ENCODE data around the gene PODN.

The PODN gene

GRCh38 chr1:53127546-53127945 lies 65.5 kb downstream of the PODN start:
- no peak for TF ChIP-seq CTCF (IDR thresholded peaks at IDR 0.05; ENCODE audit: borderline replicate concordance, control extremely low read depth, extremely low read depth, insufficient read depth, missing control alignments)
- in situ Hi-C loops (cut with MboI; ENCODE audit: low sequenced_read_pairs, unreplicated experiment) = no loop called here
- no peak for DNase-seq (ENCODE audit: low spot score)

- TF ChIP-seq CTCF (IDR thresholded peaks at IDR 0.05; ENCODE audit: borderline replicate concordance, control extremely low read depth, extremely low read depth, insufficient read depth, missing control alignments) = no peak
- DNase-seq (ENCODE audit: low spot score) = no peak
- in situ Hi-C loops (cut with MboI; ENCODE audit: low sequenced_read_pairs, unreplicated experiment) = no loop called here
These were observed 66.4 kb downstream of the PODN start for GRCh38 chr1:53128401-53128800.

- in situ Hi-C loops (cut with MboI; ENCODE audit: low sequenced_read_pairs, unreplicated experiment) = no loop called here
- no peak for DNase-seq (ENCODE audit: low spot score)
- TF ChIP-seq CTCF (IDR thresholded peaks at IDR 0.05; ENCODE audit: borderline replicate concordance, control extremely low read depth, extremely low read depth, insufficient read depth, missing control alignments) = no peak
These were observed 68.0 kb downstream of the PODN start for GRCh38 chr1:53129891-53130597.

GRCh38 chr1:53130598-53130877 lies 68.5 kb downstream of the PODN start:
- TF ChIP-seq CTCF (IDR thresholded peaks at IDR 0.05; ENCODE audit: borderline replicate concordance, control extremely low read depth, extremely low read depth, insufficient read depth, missing control alignments) = no peak
- in situ Hi-C loops (cut with MboI; ENCODE audit: low sequenced_read_pairs, unreplicated experiment) = no loop called here
- DNase-seq (ENCODE audit: low spot score) = no peak

GRCh38 chr1:53130878-53131589 lies 69.0 kb downstream of the PODN start:
- in situ Hi-C loops (cut with MboI; ENCODE audit: low sequenced_read_pairs, unreplicated experiment) = no loop called here
- TF ChIP-seq CTCF (IDR thresholded peaks at IDR 0.05; ENCODE audit: borderline replicate concordance, control extremely low read depth, extremely low read depth, insufficient read depth, missing control alignments) = no peak
- no peak for DNase-seq (ENCODE audit: low spot score)

GRCh38 chr1:53131590-53131938 lies 69.6 kb downstream of the PODN start:
- in situ Hi-C loops (cut with MboI; ENCODE audit: low sequenced_read_pairs, unreplicated experiment) = no loop called here
- no peak for TF ChIP-seq CTCF (IDR thresholded peaks at IDR 0.05; ENCODE audit: borderline replicate concordance, control extremely low read depth, extremely low read depth, insufficient read depth, missing control alignments)
- DNase-seq (ENCODE audit: low spot score) = no peak
